ENCODE data around the gene SLFN12. TPM values are rescaled to one million over a fixed set of nuclear protein-coding genes. Genes with fewer than 3 reads are reported as not detected.

Gene SLFN12
- total RNA-seq: 10 to 100 TPM in 2 of 3 donors, 1 to 10 TPM in 1; 6.4 to 12.4 (median 11.5) TPM

DNA sequence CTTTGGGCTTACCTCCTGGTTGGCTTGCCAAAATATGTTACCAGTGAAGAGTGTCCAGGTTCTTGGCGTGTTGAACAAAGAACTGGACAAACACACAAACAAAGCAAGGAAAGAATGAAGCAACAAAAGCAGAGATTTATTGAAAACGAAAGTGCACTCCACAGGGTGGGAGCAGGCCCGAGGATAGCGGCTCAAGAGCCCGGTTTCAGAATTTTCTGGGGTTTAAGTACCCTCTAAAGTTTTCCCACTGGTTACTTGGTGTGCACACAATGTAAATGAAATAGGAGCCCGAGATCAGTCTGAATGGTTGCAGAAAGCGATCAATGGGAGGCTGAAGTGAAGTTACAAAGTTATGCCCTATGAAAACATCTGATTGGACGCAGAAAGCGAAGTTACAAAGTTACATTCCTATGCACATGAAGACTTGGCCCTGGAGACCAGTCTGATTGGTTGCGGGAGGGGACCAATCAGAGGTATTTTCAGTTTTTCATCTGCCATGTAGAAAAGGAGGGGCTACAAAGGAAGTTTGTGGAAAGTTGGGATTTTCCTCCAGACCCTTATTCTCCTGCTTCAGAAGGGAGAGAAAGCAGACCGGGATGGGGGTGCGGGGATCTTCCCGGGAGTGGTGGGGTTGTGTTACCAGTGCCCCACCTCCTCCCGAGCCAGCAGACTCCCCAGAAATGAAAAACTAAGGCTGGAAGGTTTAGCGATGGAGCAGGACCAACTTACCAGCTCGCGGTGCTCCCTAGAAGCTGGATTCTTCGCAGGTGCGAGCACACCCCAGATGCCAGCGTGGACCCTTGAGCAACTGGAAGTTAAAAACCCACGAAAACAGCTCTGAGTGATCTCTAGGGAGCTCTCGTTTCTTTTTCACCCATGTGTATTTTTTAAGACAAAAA lies at the start of gene SLFN12:
Gene SLFN12, minus strand, starts transcription at position 325 of the 899 bp plus-strand sequence. CDS start 9,472 bp downstream, outside the sequence.
- H3K4me3 ChIP-seq: peak within 1 kb of the TSS; percentile 47 to 68 (median 61)
- no peaks in the 10 kb centered on the region for H3K36me3 ChIP-seq
- intact Hi-C loops (cut with DNase I; ENCODE audit: low total_unique reads): no loop called here
- peaks cover 0 to 12% of the 10 kb centered on the region in 2 donors for H3K4me1 ChIP-seq
- peak within 1 kb of the TSS; percentile 82 to 90 for H3K27ac ChIP-seq
- H3K9me3 ChIP-seq: no peaks in the 10 kb centered on the region
- DNase-seq (ENCODE audit: low spot score in 2 of 2): peak in 1 of 2 donors; percentile 67
- H3K27me3 ChIP-seq: no peaks in the 10 kb centered on the region
- no peak for TF ChIP-seq POLR2AphosphoS5 (IDR thresholded peaks at IDR 0.05)
- TF ChIP-seq, protein P1, sequence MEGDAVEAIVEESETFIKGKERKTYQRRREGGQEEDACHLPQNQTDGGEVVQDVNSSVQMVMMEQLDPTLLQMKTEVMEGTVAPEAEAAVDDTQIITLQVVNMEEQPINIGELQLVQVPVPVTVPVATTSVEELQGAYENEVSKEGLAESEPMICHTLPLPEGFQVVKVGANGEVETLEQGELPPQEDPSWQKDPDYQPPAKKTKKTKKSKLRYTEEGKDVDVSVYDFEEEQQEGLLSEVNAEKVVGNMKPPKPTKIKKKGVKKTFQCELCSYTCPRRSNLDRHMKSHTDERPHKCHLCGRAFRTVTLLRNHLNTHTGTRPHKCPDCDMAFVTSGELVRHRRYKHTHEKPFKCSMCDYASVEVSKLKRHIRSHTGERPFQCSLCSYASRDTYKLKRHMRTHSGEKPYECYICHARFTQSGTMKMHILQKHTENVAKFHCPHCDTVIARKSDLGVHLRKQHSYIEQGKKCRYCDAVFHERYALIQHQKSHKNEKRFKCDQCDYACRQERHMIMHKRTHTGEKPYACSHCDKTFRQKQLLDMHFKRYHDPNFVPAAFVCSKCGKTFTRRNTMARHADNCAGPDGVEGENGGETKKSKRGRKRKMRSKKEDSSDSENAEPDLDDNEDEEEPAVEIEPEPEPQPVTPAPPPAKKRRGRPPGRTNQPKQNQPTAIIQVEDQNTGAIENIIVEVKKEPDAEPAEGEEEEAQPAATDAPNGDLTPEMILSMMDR (IDR thresholded peaks at IDR 0.05): no peak
- TF ChIP-seq POLR2A (IDR thresholded peaks at IDR 0.05): no peak

DNA sequence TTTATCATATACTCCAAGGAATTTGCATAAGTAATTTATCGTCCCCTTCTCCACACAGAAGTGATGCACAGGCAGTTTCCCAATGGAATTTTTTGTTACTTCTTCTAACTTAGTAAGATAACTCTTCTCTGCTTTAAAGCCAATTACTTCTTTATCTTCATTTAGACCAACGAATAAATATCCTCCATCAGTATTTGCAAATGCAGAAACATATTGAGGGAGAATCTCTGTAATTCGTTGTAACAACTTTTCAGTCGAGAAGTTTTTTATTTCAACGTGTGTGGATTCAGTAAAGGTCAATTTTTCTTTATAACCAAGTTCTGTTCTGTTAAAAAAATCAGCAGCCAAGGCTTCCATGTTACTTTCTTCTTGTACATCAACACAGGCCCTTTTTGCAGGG lies 47.0 kb upstream of the SLFN12 start:
- TF ChIP-seq POLR2A (IDR thresholded peaks at IDR 0.05) (no peak), POLR2AphosphoS5 (IDR thresholded peaks at IDR 0.05) (no peak)
- TF ChIP-seq, protein P1 (IDR thresholded peaks at IDR 0.05): no peak

DNA sequence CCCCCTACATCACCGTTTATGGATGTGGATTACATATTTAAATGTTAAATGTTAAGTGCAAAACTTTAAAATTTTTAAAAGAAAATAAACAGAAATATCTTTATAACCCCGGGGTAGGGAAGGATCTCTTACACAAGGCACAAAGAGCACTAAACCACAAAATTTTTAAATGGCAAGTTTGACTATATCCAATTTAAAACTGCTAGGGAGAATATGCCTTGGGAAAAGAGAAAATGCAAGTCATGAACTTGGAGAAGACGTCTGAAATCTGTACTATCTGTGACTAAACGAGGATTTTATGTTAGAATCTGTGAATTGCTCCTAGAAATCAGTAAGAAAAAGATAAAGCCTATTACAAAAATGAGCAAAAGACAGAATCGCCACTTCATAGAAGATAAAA lies 44.9 kb upstream of the SLFN12 start:
- Histone ChIP-seq H3K4me3 (no peak overlapping the region), H3K36me3 (no peaks in the 10 kb centered on the region), H3K9me3 (no peaks in the 10 kb centered on the region), H3K27me3 (no peaks in the 10 kb centered on the region), H3K27ac (no peak overlapping the region), H3K4me1 (no peaks in the 10 kb centered on the region)
- no peak for DNase-seq (ENCODE audit: low spot score in 2 of 2)
- intact Hi-C loops (cut with DNase I; ENCODE audit: low total_unique reads): loop anchor here (2.0 kb wide), 1 partner anchor 180 kb away; no protein-coding TSS in a partner anchor
- TF ChIP-seq POLR2A (IDR thresholded peaks at IDR 0.05): no peak
- no peak for TF ChIP-seq POLR2AphosphoS5 (IDR thresholded peaks at IDR 0.05)
- TF ChIP-seq, protein P1 (IDR thresholded peaks at IDR 0.05): no peak

More for the DNA sequence above, 47.0 kb upstream of the SLFN12 start:
- no peak for DNase-seq (ENCODE audit: low spot score in 2 of 2)
- no peak overlapping the region for H3K27ac ChIP-seq
- no peaks in the 10 kb centered on the region for H3K4me1 ChIP-seq
- H3K9me3 ChIP-seq: peaks cover 0 to 4% of the 10 kb centered on the region in 2 donors
- no peak overlapping the region for H3K4me3 ChIP-seq
- H3K36me3 ChIP-seq: no peaks in the 10 kb centered on the region
- H3K27me3 ChIP-seq: no peaks in the 10 kb centered on the region
- intact Hi-C loops (cut with DNase I; ENCODE audit: low total_unique reads): no loop called here

DNA sequence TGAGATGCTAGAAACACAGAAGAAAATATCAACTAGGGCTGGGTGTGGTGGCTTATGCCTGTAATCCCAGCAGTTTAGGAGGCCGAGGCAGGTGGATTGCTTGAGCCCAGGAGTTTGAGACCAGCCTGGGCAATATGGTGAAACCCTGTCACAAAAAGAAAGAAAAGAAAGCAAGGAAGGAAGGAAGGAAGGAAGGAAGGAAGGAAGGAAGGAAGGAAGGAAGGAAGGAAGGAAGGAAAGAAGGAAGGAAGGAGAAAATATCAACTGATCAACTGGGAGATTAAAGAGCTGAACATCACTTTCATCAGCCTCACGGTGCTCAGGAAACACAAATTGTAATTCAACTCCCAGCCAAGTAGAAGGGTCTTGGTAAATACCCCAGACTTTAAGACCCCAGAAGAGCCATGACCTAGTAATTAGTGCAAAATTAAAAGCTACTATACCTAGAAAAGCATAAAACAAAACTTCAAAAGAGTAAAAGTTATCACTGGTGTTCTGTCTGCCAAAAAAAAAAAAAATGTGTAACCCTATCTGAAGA lies 44.1 kb upstream of the SLFN12 start:
- intact Hi-C loops (cut with DNase I; ENCODE audit: low total_unique reads): loop anchor here (2.0 kb wide), 1 partner anchor 180 kb away; no protein-coding TSS in a partner anchor
- DNase-seq (ENCODE audit: low spot score in 2 of 2): no peak
- Histone ChIP-seq H3K4me3 (no peak overlapping the region), H3K36me3 (no peaks in the 10 kb centered on the region), H3K9me3 (no peaks in the 10 kb centered on the region), H3K27ac (no peak overlapping the region), H3K4me1 (no peaks in the 10 kb centered on the region), H3K27me3 (no peaks in the 10 kb centered on the region)
- TF ChIP-seq POLR2AphosphoS5 (IDR thresholded peaks at IDR 0.05) (no peak), POLR2A (IDR thresholded peaks at IDR 0.05) (no peak)
- TF ChIP-seq, protein P1 (IDR thresholded peaks at IDR 0.05): no peak

DNA sequence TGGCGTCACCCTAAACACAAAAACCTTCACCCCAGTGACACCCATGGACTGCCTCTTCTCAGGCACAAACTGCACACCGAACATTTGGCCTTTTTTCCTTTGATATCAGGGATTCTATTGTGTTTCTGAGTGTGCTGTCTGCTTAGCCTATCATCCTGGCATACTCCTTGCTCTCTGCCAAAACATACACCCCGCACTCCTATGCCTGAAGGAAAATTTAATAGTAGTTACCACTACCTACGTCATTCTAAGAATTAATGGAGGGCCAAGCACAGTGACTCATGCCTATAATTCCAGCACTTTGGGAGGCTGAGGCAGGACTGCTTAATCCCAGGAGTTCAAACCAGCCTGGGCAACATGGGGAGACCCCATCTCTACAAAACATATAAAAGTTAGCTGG lies 36.2 kb upstream of the SLFN12 start:
- no peak for DNase-seq (ENCODE audit: low spot score in 2 of 2)
- H3K27ac ChIP-seq: no peak overlapping the region
- no peaks in the 10 kb centered on the region for H3K27me3 ChIP-seq
- TF ChIP-seq, protein P1 (IDR thresholded peaks at IDR 0.05): no peak
- no peak for TF ChIP-seq POLR2AphosphoS5 (IDR thresholded peaks at IDR 0.05)
- TF ChIP-seq POLR2A (IDR thresholded peaks at IDR 0.05): no peak
- H3K4me3 ChIP-seq: no peak overlapping the region
- H3K4me1 ChIP-seq: no peaks in the 10 kb centered on the region
- no peaks in the 10 kb centered on the region for H3K9me3 ChIP-seq
- H3K36me3 ChIP-seq: no peaks in the 10 kb centered on the region
- intact Hi-C loops (cut with DNase I; ENCODE audit: low total_unique reads): no loop called here

All from breast epithelium (tissue), 4 donors.